H1 (cell line): ENCODE measurements around the gene CALD1. TPM values are rescaled to one million over a fixed set of nuclear protein-coding genes. Genes with fewer than 3 reads are reported as not detected.

Experiments
- CTCF ChIA-PET: fragments of 300-600 bp; sonication (Branson Sonifier 250); formaldehyde crosslinking; loops from one replicate; lab custom pipeline; 2021; ENCODE audit not compliant: partially characterized antibody; lab: Charles Lee
- POLR2A ChIA-PET: fragments of 300-600 bp; sonication (Branson Sonifier 250); formaldehyde crosslinking; loops from one replicate; lab custom pipeline; 2021; ENCODE audit warnings: inconsistent platforms; ENCODE audit not compliant: partially characterized antibody; lab: Charles Lee
- DNase-seq, 2 experiments: peaks; one replicate each; pipeline versions ENCODE4 v3.0.0 to v3.0.0-alpha.2; 2010 to 2022; ENCODE audit warnings: low spot score in 2 of 2, low read depth in 1 of 2, mixed read lengths in 1 of 2
- FAIRE-seq: peaks from 2 replicates; lab custom pipeline; 2011; peaks lifted over from hg19 to GRCh38; lab: Jason Lieb, UNC
- H2AFZ ChIP-seq: 2 replicates; pipeline ENCODE4 v1.8.1; 2012; ENCODE audit warnings: low read length, inconsistent platforms
- H2AK5ac ChIP-seq: 2 replicates; pipeline ENCODE4 v1.6.1; 2013; ENCODE audit warnings: low read depth, low read length
- H2BK120ac ChIP-seq: replicated peaks from 2 replicates; pipeline ENCODE3; 2013; ENCODE audit warnings: low read depth, low read length, inconsistent platforms
- H2BK12ac ChIP-seq: 2 replicates; pipeline ENCODE4 v1.6.1; 2013; ENCODE audit warnings: low read depth, low read length
- H2BK15ac ChIP-seq: 2 replicates; pipeline ENCODE4 v1.6.1; 2013; ENCODE audit warnings: low read length
- H2BK20ac ChIP-seq: 2 replicates; pipeline ENCODE4 v1.6.1; 2013; ENCODE audit warnings: low read length
- H2BK5ac ChIP-seq: 2 replicates; pipeline ENCODE4 v1.6.1; 2013; ENCODE audit warnings: low read depth, low read length
- H3K14ac ChIP-seq: 2 replicates; pipeline ENCODE4 v1.6.1; 2013; ENCODE audit warnings: inconsistent platforms; ENCODE audit not compliant: insufficient read length
- H3K18ac ChIP-seq: 2 replicates; pipeline ENCODE4 v1.6.1; 2013; ENCODE audit warnings: low read length; ENCODE audit errors: extremely low read depth
- H3K23ac ChIP-seq: 2 replicates; pipeline ENCODE4 v1.6.1; 2013; ENCODE audit warnings: inconsistent platforms; ENCODE audit not compliant: insufficient read length
- H3K23me2 ChIP-seq: 2 replicates; pipeline ENCODE4 v1.6.1; 2013; ENCODE audit warnings: low read depth, low read length
- H3K27ac ChIP-seq: 2 replicates; pipeline ENCODE4 v1.6.1; 2011; ENCODE audit warnings: low read depth, low read length, inconsistent platforms
- H3K27me3 ChIP-seq, 4 experiments: replicated peaks in 1 of 4; 1 replicate in 1 of 4; 2 replicates in 3 of 4; pipeline versions ENCODE4 v1.6.1 to v1.8.1; 2011 to 2013; ENCODE audit warnings: low read length in 3 of 4, mild to moderate bottlenecking in 3 of 4, inconsistent platforms in 2 of 4, mixed read lengths in 2 of 4, moderate library complexity in 1 of 4; ENCODE audit not compliant: control insufficient read depth in 3 of 4, insufficient read depth in 3 of 4; ENCODE audit errors: extremely low read depth in 1 of 4
- H3K36me3 ChIP-seq, 4 experiments: 2 replicates each; pipeline versions ENCODE4 v1.6.1 to v1.8.1; 2011 to 2013; ENCODE audit warnings: mild to moderate bottlenecking in 4 of 4, low read length in 3 of 4, moderate library complexity in 2 of 4, control low read depth in 1 of 4, inconsistent platforms in 1 of 4; ENCODE audit not compliant: insufficient read depth in 4 of 4, control insufficient read depth in 2 of 4
- H3K4ac ChIP-seq: replicated peaks from 2 replicates; pipeline ENCODE3; 2013; ENCODE audit warnings: low read length, low read depth, mixed read lengths, inconsistent platforms; ENCODE audit not compliant: insufficient read length
- H3K4me1 ChIP-seq, 4 experiments: replicated peaks in 1 of 4; 1 replicate in 1 of 4; 2 replicates in 3 of 4; pipeline versions ENCODE4 v1.6.1 to v1.8.1; 2011 to 2013; ENCODE audit warnings: low read length in 3 of 4, inconsistent platforms in 2 of 4, mixed read lengths in 1 of 4; ENCODE audit not compliant: insufficient read depth in 4 of 4, control insufficient read depth in 3 of 4
- H3K4me2 ChIP-seq, 2 experiments: 2 replicates each; pipeline versions ENCODE4 v1.6.1 to v1.8.1; 2011 to 2013; ENCODE audit warnings: low read depth in 2 of 2, low read length in 2 of 2, control low read depth in 1 of 2, inconsistent platforms in 1 of 2, mild to moderate bottlenecking in 1 of 2; ENCODE audit not compliant: insufficient read depth in 1 of 2
- H3K4me3 ChIP-seq, 4 experiments: fragments of 200-600, 300-600 bp in 1 of 4; sonication (generic), shearing (Covaris generic), sonication (Bioruptor Twin) in 1 of 4; 2 replicates each; pipeline versions ENCODE4 v1.5.1 to v1.8.1; 2011 to 2016; ENCODE audit warnings: low read length in 4 of 4, low read depth in 3 of 4, control low read depth in 2 of 4, inconsistent platforms in 2 of 4, mild to moderate bottlenecking in 2 of 4, mixed read lengths in 1 of 4, moderate library complexity in 1 of 4; ENCODE audit not compliant: insufficient read depth in 2 of 4; ENCODE audit errors: extremely low read depth in 1 of 4
- H3K56ac ChIP-seq: replicated peaks from 2 replicates; pipeline ENCODE3; 2013; ENCODE audit warnings: low read depth, mild to moderate bottlenecking, mixed read lengths, low read length, inconsistent platforms; ENCODE audit not compliant: insufficient read length
- H3K79me1 ChIP-seq: 2 replicates; pipeline ENCODE4 v1.6.1; 2013; ENCODE audit warnings: low read depth, low read length, control low read depth
- H3K79me2 ChIP-seq, 2 experiments: 2 replicates each; pipeline versions ENCODE4 v1.6.1 to v1.8.1; 2012 to 2013; ENCODE audit warnings: low read length in 2 of 2, mild to moderate bottlenecking in 2 of 2, inconsistent platforms in 1 of 2; ENCODE audit not compliant: insufficient read depth in 2 of 2, control insufficient read depth in 1 of 2
- H3K9ac ChIP-seq, 4 experiments: replicated peaks in 1 of 4; 1 replicate in 1 of 4; 2 replicates in 3 of 4; pipeline versions ENCODE4 v1.6.1 to v1.8.1; 2011 to 2013; ENCODE audit warnings: low read depth in 3 of 4, low read length in 3 of 4, control low read depth in 2 of 4, mild to moderate bottlenecking in 2 of 4, moderate library complexity in 2 of 4, inconsistent platforms in 1 of 4; ENCODE audit errors: extremely low read depth in 1 of 4
- H3K9me3 ChIP-seq, 2 experiments: 2 replicates each; pipeline versions ENCODE4 v1.6.1 to v1.8.1; 2012 to 2013; ENCODE audit warnings: mild to moderate bottlenecking in 2 of 2, moderate library complexity in 2 of 2, control low read depth in 1 of 2, inconsistent platforms in 1 of 2, low read depth in 1 of 2, low read length in 1 of 2, mixed read lengths in 1 of 2; ENCODE audit not compliant: insufficient read depth in 2 of 2
- H4K20me1 ChIP-seq, 2 experiments: replicated peaks in 1 of 2; 2 replicates each; pipeline versions ENCODE3 to v1.8.1; 2011 to 2013; ENCODE audit warnings: inconsistent platforms in 2 of 2, low read length in 2 of 2, mild to moderate bottlenecking in 1 of 2; ENCODE audit not compliant: insufficient read depth in 2 of 2, control insufficient read depth in 1 of 2
- H4K5ac ChIP-seq: 2 replicates; pipeline ENCODE4 v1.6.1; 2013; ENCODE audit warnings: low read length, low read depth, mixed read lengths, inconsistent platforms; ENCODE audit not compliant: insufficient read length
- H4K8ac ChIP-seq: 2 replicates; pipeline ENCODE4 v1.8.0; 2013; ENCODE audit warnings: mild to moderate bottlenecking, moderate library complexity, low read length, inconsistent platforms; ENCODE audit not compliant: insufficient read depth; ENCODE audit errors: extremely low read depth
- H4K91ac ChIP-seq: replicated peaks from 2 replicates; pipeline ENCODE3; 2013; ENCODE audit warnings: low read length, mixed read lengths, inconsistent platforms; ENCODE audit not compliant: insufficient read length
- MAFK ChIP-seq: IDR thresholded peaks from 2 replicates; pipeline ENCODE4 v1.6.1; 2012; ENCODE audit warnings: low read depth, mild to moderate bottlenecking, improper control_type of control experiment, low read length
- WGBS, 2 experiments: shearing (Covaris generic) in 1 of 2; methylation state at CpG; one replicate each; pipeline versions ENCODE4 v1.1.6 to v1.1.7; 2013 to 2015; ENCODE audit warnings: low lambda C conversion rate in 2 of 2, mixed read lengths in 2 of 2, inconsistent platforms in 1 of 2, low coverage in 1 of 2, missing lambda C conversion rate in 1 of 2; ENCODE audit not compliant: insufficient replicate concordance in 2 of 2, insufficient coverage in 1 of 2, insufficient read length in 1 of 2; ENCODE audit errors: extremely low coverage in 1 of 2, missing lambda C conversion rate in 1 of 2; 5-methylcytosine and 5-hydroxymethylcytosine counted together
- polyA plus RNA-seq, 7 experiments: library from polyadenylated mRNA; depleted of rRNA in 3 of 7; stranded (reverse) in 5 of 7; unstranded in 2 of 7; fragments of >200 nt in 5 of 7; fragments of 200-250 nt in 2 of 7; gene quantifications; 1 replicate in 5 of 7; 2 replicates in 1 of 7; 4 replicates in 1 of 7; pipeline versions ENCODE4 v1.2.1 to v1.2.3, GENCODE V29; 2011 to 2013; ENCODE audit warnings: missing spikeins in 2 of 7, mixed read lengths in 2 of 7
- total RNA-seq: library from RNA; stranded (reverse); fragmentation: NEBNext Ultra II Directional; extraction: Animal tissue kit (Norgen Biotek cat#: 25700); gene quantifications from 2 replicates; pipeline ENCODE4 v1.2.1, GENCODE V29; 2021

CALD1 gene
- total and polyA plus RNA-seq, 2 of the 8 experiments (the other 6 are each of a cell fraction or from before 2014, with no cell fraction given), result 34.3 to 177 TPM

DNA sequence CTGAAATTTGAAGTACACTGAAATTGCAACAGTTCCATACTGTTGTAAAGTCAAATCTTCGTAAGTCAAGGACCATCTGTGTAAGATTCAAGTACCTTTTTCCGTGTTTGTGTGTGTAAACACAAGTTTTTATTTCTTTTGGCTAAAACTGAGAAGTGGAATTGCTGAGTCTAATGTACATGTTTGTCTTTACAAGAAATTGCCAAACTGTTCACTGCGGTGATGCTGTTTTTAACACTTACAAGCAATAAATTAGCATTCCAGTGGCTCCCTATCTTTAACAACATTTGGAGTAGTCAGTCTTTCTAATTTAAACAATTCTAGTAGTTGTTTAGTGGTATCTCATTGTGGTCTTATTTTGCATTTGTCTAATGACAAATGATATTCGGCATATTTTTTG is 23.3 kb downstream of the CALD1 start:
- no peak overlapping the region for H4K5ac ChIP-seq
- no peak overlapping the region for H3K4me2 ChIP-seq
- no peak overlapping the region for H3K27ac ChIP-seq
- no peak for DNase-seq
- H2BK5ac ChIP-seq, result no peak overlapping the region
- no peak overlapping the region for H3K4ac ChIP-seq
- no peak overlapping the region for H3K4me3 ChIP-seq
- ChIA-PET POLR2A (interaction anchor here (0.9 kb wide), 1 partner anchor 13 kb away, joined by 3 read pairs; no protein-coding TSS in a partner anchor), CTCF (interaction anchor here (0.7 kb wide), 1 partner anchor 12 kb away, joined by 3 read pairs; no protein-coding TSS in a partner anchor)
- no peak overlapping the region for H2BK15ac ChIP-seq
- H3K27me3 ChIP-seq, result no peaks in the 10 kb centered on the region
- peaks cover 0 to 4% of the 10 kb centered on the region in 2 experiments; a peak in 1 of 4 replicates for H3K9me3 ChIP-seq
- no peak overlapping the region for H3K23ac ChIP-seq
- no peak overlapping the region for H3K9ac ChIP-seq
- no peak overlapping the region for H2BK120ac ChIP-seq
- no peaks in the 10 kb centered on the region for H3K36me3 ChIP-seq
- no peak overlapping the region for H2AK5ac ChIP-seq
- H2AFZ ChIP-seq, result no peak overlapping the region
- H3K23me2 ChIP-seq, result no peaks in the 10 kb centered on the region
- H4K20me1 ChIP-seq, result no peaks in the 10 kb centered on the region
- no peak overlapping the region for H3K18ac ChIP-seq
- H4K8ac ChIP-seq, result no peak overlapping the region
- H3K79me2 ChIP-seq, result peaks cover 0 to 7% of the 10 kb centered on the region in 2 experiments; a peak in 2 of 4 replicates
- H2BK20ac ChIP-seq, result no peak overlapping the region
- H3K4me1 ChIP-seq, result no peaks in the 10 kb centered on the region; a peak in 1 of 7 replicates
- no peak overlapping the region for H3K14ac ChIP-seq
- no peaks in the 10 kb centered on the region; the same call in 1 of the 2 replicates for H3K79me1 ChIP-seq
- 90% methylated on average over 4 of the region's 4 CpGs; no CpG with 5 or more reads in 1 of the 2 experiments for WGBS, 2 experiments
- no peak overlapping the region for H4K91ac ChIP-seq
- no peak overlapping the region for H3K56ac ChIP-seq
- H2BK12ac ChIP-seq, result no peak overlapping the region
- FAIRE-seq, result no peak
- no peak for TF ChIP-seq MAFK
